ENCODE measurements around the gene FHL1. TPM values are rescaled to one million over a fixed set of nuclear protein-coding genes. Genes with fewer than 3 reads are reported as not detected.

The FHL1 gene
- total RNA-seq, 1 donor from 2014 or later = 888 TPM

GRCh38 chrX:136258951-136259350, 111.6 kb downstream of the FHL1 start:
- H3K27ac ChIP-seq (ENCODE audit: low read depth, low read length) = no peak overlapping the region
- no peak overlapping the region for H3K4me3 ChIP-seq (ENCODE audit: low read length in 3 of 3)
- no peak overlapping the region for H3K9ac ChIP-seq (ENCODE audit: low read depth in 1 of 3, low read length in 3 of 3)
- no peaks in the 10 kb centered on the region for H3K36me3 ChIP-seq (ENCODE audit: control insufficient read depth in 3 of 3, insufficient read depth in 3 of 3, low read length in 3 of 3)
- H3K4me1 ChIP-seq (ENCODE audit: control insufficient read depth in 3 of 3, insufficient read depth in 3 of 3, low read length in 3 of 3) = no peaks in the 10 kb centered on the region
- H3K9me3 ChIP-seq (ENCODE audit: control insufficient read depth in 3 of 3, low read length in 3 of 3) = no peaks in the 10 kb centered on the region
- no peaks in the 10 kb centered on the region for H3K27me3 ChIP-seq (ENCODE audit: control insufficient read depth in 3 of 3, insufficient read depth in 3 of 3, low read length in 3 of 3)

GRCh38 chrX:136259543-136259942, 112.2 kb downstream of the FHL1 start:
- Histone ChIP-seq H3K36me3 (ENCODE audit: control insufficient read depth in 3 of 3, insufficient read depth in 3 of 3, low read length in 3 of 3) (no peaks in the 10 kb centered on the region), H3K4me3 (ENCODE audit: low read length in 3 of 3) (no peak overlapping the region), H3K27ac (ENCODE audit: low read depth, low read length) (peak overlapping the region; percentile 41), H3K27me3 (ENCODE audit: control insufficient read depth in 3 of 3, insufficient read depth in 3 of 3, low read length in 3 of 3) (no peaks in the 10 kb centered on the region), H3K4me1 (ENCODE audit: control insufficient read depth in 3 of 3, insufficient read depth in 3 of 3, low read length in 3 of 3) (no peaks in the 10 kb centered on the region), H3K9me3 (ENCODE audit: control insufficient read depth in 3 of 3, low read length in 3 of 3) (no peaks in the 10 kb centered on the region), H3K9ac (ENCODE audit: low read depth in 1 of 3, low read length in 3 of 3) (no peak overlapping the region)

- H3K27ac ChIP-seq (ENCODE audit: low read depth, low read length) = peak overlapping the region; percentile 41
- H3K27me3 ChIP-seq (ENCODE audit: control insufficient read depth in 3 of 3, insufficient read depth in 3 of 3, low read length in 3 of 3) = no peaks in the 10 kb centered on the region
- H3K36me3 ChIP-seq (ENCODE audit: control insufficient read depth in 3 of 3, insufficient read depth in 3 of 3, low read length in 3 of 3) = no peaks in the 10 kb centered on the region
- H3K9ac ChIP-seq (ENCODE audit: low read depth in 1 of 3, low read length in 3 of 3) = no peak overlapping the region
- H3K4me1 ChIP-seq (ENCODE audit: control insufficient read depth in 3 of 3, insufficient read depth in 3 of 3, low read length in 3 of 3) = no peaks in the 10 kb centered on the region
- H3K9me3 ChIP-seq (ENCODE audit: control insufficient read depth in 3 of 3, low read length in 3 of 3) = no peaks in the 10 kb centered on the region
- no peak overlapping the region for H3K4me3 ChIP-seq (ENCODE audit: low read length in 3 of 3)
Measured at GRCh38 chrX:136260776-136261175, 113.4 kb downstream of the FHL1 start.

Small RNA genes lying within 50 kb of the gene (small RNA-seq; reads per million reads assigned to genes)
- not detected for gene RF01210

Other genes starting within 250 kb of the FHL1 start
- 11.0 TPM for gene MMGT1, start 173.5 kb upstream of the FHL1 start, total RNA-seq
- gene SLC9A6, start 162.1 kb upstream of the FHL1 start, total RNA-seq = 12.5 TPM
- gene MAP7D3, start 103.9 kb downstream of the FHL1 start, total RNA-seq = 6.3 TPM
- gene ADGRG4, start 153.4 kb downstream of the FHL1 start, total RNA-seq = under 0.01 TPM

Data from skeletal muscle tissue (tissue), 5 donors.